BJ (cell line): ENCODE measurements around the gene PODNL1. TPM values are rescaled to one million over a fixed set of nuclear protein-coding genes. Genes with fewer than 3 reads are reported as not detected.
"Not testable (repeated sequence)": the region's sequence is repeated elsewhere in the genome, so short reads cannot be mapped to it uniquely, and the experiment has no call there.

Experiments used
- CTCF ChIA-PET: fragments of 350-600 bp; formaldehyde crosslinking; extraction: SDS; loops from one replicate; lab custom pipeline; 2021; ENCODE audit warnings: antibody characterized with exemption, inconsistent platforms; lab: Yijun Ruan, JAX
- POLR2A ChIA-PET: fragments of 300-600 bp; sonication (Branson Sonifier 250); formaldehyde crosslinking; extraction: SDS; loops from one replicate; lab custom pipeline; 2021; ENCODE audit warnings: antibody characterized with exemption; lab: Charles Lee
- DNase-seq: peaks from one replicate; pipeline ENCODE4 v3.0.0-alpha.2; 2011; ENCODE audit warnings: low read depth
- H3K27me3 ChIP-seq: 2 replicates; pipeline ENCODE4 v1.6.0; 2011; ENCODE audit warnings: low read length; ENCODE audit not compliant: control insufficient read depth, insufficient read depth
- H3K36me3 ChIP-seq: 2 replicates; pipeline ENCODE4 v1.5.1; 2011; ENCODE audit warnings: low read length; ENCODE audit not compliant: control insufficient read depth, insufficient read depth
- H3K4me3 ChIP-seq: 2 replicates; pipeline ENCODE4 v1.5.1; 2011; ENCODE audit warnings: low read depth, mild to moderate bottlenecking, control low read depth, low read length
- polyA plus RNA-seq: library from polyadenylated mRNA; depleted of rRNA; stranded (reverse); fragments of >200 nt; gene quantifications from 2 replicates; pipeline ENCODE4 v1.2.3, GENCODE V29; 2011
- TF ChIP-seq, protein P1 (sequence below): IDR thresholded peaks from 2 replicates; pipeline ENCODE4 v1.5.1; 2011; ENCODE audit warnings: low read depth, mild to moderate bottlenecking, control low read depth, inconsistent platforms, low read length, moderate library complexity; ENCODE audit not compliant: insufficient read depth

PODNL1 gene
- polyA plus RNA-seq, 1 experiment: 18.6 TPM

DNA sequence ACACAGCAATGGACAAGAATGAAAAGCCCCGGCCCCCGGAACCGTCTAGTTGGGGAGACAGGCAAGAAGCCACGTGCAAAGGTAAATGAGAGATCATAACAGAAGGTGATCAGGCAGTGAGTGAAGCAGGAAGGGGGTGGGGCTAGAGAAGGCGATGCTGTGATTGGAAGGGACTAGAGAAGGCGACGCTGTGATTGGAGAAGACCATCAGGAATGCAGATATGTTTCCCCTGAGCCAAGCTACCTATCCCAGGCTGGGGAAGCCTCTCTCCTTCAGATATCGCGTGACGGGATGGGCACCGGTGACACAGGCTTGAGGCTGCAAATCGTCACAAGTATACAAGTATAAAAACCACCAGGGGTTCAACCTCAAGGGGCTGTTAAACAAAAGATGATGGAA lies 35.9 kb upstream of the PODNL1 start:
- ChIA-PET POLR2A (no interaction called here), CTCF (interaction anchor here (1.1 kb wide), 1 partner anchor 30 kb away, joined by 3 read pairs; no protein-coding TSS in a partner anchor)
- Histone ChIP-seq H3K4me3 (no peak overlapping the region), H3K27me3 (no peaks in the 10 kb centered on the region), H3K36me3 (peaks cover 9% of the 10 kb centered on the region)
- TF ChIP-seq, protein P1, sequence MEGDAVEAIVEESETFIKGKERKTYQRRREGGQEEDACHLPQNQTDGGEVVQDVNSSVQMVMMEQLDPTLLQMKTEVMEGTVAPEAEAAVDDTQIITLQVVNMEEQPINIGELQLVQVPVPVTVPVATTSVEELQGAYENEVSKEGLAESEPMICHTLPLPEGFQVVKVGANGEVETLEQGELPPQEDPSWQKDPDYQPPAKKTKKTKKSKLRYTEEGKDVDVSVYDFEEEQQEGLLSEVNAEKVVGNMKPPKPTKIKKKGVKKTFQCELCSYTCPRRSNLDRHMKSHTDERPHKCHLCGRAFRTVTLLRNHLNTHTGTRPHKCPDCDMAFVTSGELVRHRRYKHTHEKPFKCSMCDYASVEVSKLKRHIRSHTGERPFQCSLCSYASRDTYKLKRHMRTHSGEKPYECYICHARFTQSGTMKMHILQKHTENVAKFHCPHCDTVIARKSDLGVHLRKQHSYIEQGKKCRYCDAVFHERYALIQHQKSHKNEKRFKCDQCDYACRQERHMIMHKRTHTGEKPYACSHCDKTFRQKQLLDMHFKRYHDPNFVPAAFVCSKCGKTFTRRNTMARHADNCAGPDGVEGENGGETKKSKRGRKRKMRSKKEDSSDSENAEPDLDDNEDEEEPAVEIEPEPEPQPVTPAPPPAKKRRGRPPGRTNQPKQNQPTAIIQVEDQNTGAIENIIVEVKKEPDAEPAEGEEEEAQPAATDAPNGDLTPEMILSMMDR: no peak
- DNase-seq: no peak

DNA sequence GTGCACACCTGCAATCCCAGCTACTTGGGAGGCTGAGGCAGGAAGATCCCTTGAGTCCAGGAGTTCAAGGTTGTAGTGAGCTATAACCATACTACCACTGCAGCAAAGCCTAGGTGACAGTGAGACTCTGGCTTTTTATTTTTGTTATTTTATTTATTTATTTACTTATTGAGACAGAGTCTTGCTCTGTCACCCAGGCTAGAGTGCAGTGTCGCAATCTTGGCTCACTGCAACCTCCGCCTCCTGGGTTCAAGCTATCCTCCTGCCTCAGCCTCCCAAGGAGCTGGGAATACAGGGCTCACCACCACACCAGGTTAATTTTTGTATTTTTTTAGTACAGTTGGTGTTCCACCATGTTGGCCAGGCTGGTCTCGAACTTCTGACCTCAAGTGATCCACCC lies 35.3 kb upstream of the PODNL1 start:
- CTCF ChIA-PET: interaction anchor here (0.6 to 1.2 kb wide), 3 partner anchors 13 to 64 kb away, joined by 3 read pairs; no protein-coding TSS in a partner anchor
- POLR2A ChIA-PET, H3K27me3 ChIP-seq, DNase-seq, H3K4me3 ChIP-seq: not testable (repeated sequence)
- H3K36me3 ChIP-seq: peaks cover 12% of the 10 kb centered on the region

DNA sequence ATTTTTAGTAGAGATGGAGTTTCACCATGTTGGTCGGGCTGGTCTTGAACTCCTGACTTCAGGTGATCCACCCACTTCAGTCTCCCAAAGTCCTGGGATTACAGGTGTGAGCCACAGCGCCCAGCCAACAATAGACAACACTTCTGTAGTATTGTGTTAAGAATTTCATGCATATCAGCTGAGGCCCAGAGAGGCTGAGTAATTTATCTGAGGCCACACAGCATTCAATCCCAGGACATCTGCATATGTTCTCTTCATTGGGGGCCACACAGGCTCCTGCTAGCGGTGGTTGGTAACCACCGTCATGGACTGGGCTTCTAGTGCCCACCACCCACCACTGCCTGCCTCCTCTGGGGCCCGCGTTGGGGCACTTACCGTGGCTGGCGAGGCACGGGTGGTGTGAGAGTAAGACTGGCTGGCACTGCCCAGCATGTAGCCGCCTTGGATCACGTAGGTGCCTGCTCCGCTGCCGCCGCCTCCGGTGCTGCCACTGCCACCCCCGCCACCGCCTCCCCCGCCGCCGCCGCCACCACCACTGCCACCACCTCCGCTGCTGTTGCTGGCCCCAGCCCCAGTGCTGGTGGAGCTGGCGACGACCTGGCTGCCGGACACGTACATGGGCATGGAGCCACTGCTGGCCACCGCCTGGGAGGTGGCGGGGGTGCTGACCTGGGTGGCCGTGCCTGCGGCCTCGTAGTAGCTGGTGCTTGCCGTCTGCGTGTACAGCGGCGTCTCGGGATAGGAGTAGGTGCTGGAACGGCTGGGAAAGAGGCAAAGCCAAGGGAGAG lies 34.3 kb upstream of the PODNL1 start:
- no peak for DNase-seq
- Histone ChIP-seq H3K4me3 (no peak overlapping the region), H3K27me3 (no peaks in the 10 kb centered on the region), H3K36me3 (peaks cover 13% of the 10 kb centered on the region)
- ChIA-PET POLR2A (no interaction called here), CTCF (interaction anchor here (0.6 to 1.2 kb wide), 2 partner anchors 19 to 82 kb away, joined by 3 read pairs; no protein-coding TSS in a partner anchor)
- TF ChIP-seq, protein P1: no peak

DNA sequence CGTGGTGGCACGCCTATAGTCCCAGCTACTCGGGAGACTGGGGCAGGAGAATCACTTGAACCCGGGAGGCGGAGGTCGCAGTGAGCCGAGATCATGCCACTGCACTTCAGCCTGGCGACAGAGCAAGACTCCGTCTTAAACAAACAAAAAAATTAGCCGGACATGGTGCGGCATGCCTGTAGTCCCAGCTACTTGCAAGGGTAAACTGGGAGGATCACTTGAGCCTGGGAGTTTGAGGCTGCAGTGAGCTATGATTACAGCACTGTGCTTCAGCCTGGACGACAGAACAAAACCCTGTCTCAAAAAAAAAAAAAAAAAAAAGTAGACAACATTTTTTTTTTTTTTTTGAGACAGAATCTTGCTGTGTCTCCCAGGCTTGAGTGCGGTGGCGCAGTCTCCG lies 33.7 kb upstream of the PODNL1 start:
- DNase-seq, H3K27me3 ChIP-seq, POLR2A ChIA-PET, H3K4me3 ChIP-seq: not testable (repeated sequence)
- peaks cover 15% of the 10 kb centered on the region for H3K36me3 ChIP-seq
- CTCF ChIA-PET: interaction anchor here (0.6 kb wide), 1 partner anchor 83 kb away, joined by 3 read pairs; no protein-coding TSS in a partner anchor

DNA sequence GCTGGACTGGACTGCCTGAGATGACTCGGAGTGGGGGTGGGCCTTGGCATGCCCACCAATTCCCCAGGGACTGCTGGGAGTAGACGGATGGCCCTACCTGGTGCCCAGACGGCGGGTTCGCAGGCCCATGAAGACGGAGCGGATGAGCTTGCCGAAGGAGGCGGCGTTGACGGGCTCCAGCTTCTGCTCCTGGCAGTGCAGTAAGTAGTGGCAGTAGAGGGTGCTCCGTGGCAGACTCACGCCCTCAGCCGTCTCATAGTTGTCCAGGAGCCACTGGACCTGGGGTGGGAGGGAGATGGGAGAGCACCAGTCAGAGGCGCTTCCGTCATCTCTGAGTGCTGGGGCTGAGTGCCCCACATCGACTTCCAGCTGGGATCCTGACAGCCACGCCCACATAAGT lies 31.7 kb upstream of the PODNL1 start:
- Histone ChIP-seq H3K27me3 (no peaks in the 10 kb centered on the region), H3K36me3 (peaks cover 20% of the 10 kb centered on the region), H3K4me3 (no peak overlapping the region)
- TF ChIP-seq, protein P1: no peak
- POLR2A ChIA-PET: interaction anchor here (0.6 kb wide), 1 partner anchor 123 kb away, joined by 3 read pairs; no protein-coding TSS in a partner anchor
- DNase-seq: no peak
- CTCF ChIA-PET: interaction anchor here (0.7 to 0.9 kb wide), 2 partner anchors 13 to 103 kb away, joined by 3 to 4 read pairs; partner anchors contain the start of gene MISP3

DNA sequence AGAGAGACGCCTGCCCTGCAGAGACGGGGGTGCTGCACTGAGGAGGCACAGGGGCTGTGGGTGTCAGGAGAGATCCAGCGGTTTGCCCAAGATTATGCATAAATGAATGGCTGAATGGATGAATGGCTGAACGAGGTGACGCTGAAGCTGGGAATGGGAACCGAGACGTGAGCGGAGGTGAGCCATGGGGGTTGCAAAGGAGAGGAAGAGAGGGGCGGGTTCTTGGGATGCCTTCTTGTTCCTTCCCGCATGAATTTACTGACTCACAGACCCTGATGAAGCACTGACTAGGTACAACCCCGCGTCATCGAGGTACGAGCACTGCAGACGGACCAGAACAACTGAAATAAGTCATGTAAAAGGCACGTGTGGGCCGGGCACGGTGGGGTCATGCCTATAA lies 30.8 kb upstream of the PODNL1 start:
- TF ChIP-seq, protein P1: no peak
- no peaks in the 10 kb centered on the region for H3K27me3 ChIP-seq
- H3K36me3 ChIP-seq: peaks cover 20% of the 10 kb centered on the region
- DNase-seq: no peak
- ChIA-PET CTCF (interaction anchor here (0.9 kb wide), 1 partner anchor 63 kb away, joined by 3 read pairs; the partner anchor contains the start of gene IL27RA), POLR2A (no interaction called here)
- H3K4me3 ChIP-seq: no peak overlapping the region
